Testis (tissue), 3 donors: ENCODE measurements around the gene HOXA10. TPM values are rescaled to one million over a fixed set of nuclear protein-coding genes. Genes with fewer than 3 reads are reported as not detected.

Source experiments
- DNase-seq: peaks from one replicate; pipeline ENCODE4 v3.0.0-alpha.2; 2019
- H3K27ac ChIP-seq, 2 donors: fragments of 200-600 bp; sonication (generic); one replicate each; pipeline ENCODE4 v1.5.1; 2019
- H3K27me3 ChIP-seq: fragments of 200-600 bp; sonication (generic); one replicate; pipeline ENCODE4 v1.5.1; 2019
- H3K36me3 ChIP-seq: fragments of 200-600 bp; sonication (generic); one replicate; pipeline ENCODE4 v1.5.1; 2017; ENCODE audit warnings: low read depth; ENCODE audit errors: missing control alignments
- H3K4me1 ChIP-seq: fragments of 200-600 bp; sonication (generic); one replicate; pipeline ENCODE4 v1.5.1; 2019
- H3K4me3 ChIP-seq, 2 donors: fragments of 200-600 bp; sonication (generic); one replicate each; pipeline ENCODE4 v1.5.1; 2017 to 2019
- H3K9me3 ChIP-seq: fragments of 200-600 bp; sonication (generic); one replicate; pipeline ENCODE4 v1.5.1; 2017
- POLR2A ChIP-seq: fragments of 450-650 bp; IDR thresholded peaks from one replicate; pipeline ENCODE4 v1.6.1; 2017; ENCODE audit warnings: antibody characterized with exemption, mild to moderate bottlenecking, moderate library complexity
- WGBS, 2 donors: methylation state at CpG; one replicate each; pipeline ENCODE4 v1.1.5; 2018; 5-methylcytosine and 5-hydroxymethylcytosine counted together
- intact Hi-C: fragments of 100-400 bp; cut with DNase I; formaldehyde crosslinking; loops from one replicate; pipeline ENCODE4 v1.15.1; 2023; ENCODE audit warnings: low total_unique reads
- polyA plus RNA-seq: library from polyadenylated mRNA; stranded (reverse); fragments of 350-450 nt; fragmentation: Illumina TruSeq; extraction: RNeasy Lipid Tissue Mini Kit (QIAGEN cat#74804); gene quantifications from one replicate; pipeline ENCODE4 v1.2.3, GENCODE V29; 2014; ENCODE audit warnings: low read depth, low replicate concordance; ENCODE audit not compliant: insufficient read depth
- total RNA-seq, 2 donors: library from RNA; depleted of rRNA; stranded (reverse); fragments of >200 nt; gene quantifications; one replicate each; pipeline ENCODE4 v1.2.3, GENCODE V29; 2016
- TF ChIP-seq, protein P1 (sequence below), 3 experiments: fragments of 450-650 bp in 2 of 3; fragments of 200-600 bp in 1 of 3; sonication (generic) in 1 of 3; IDR thresholded peaks; one replicate each; pipeline ENCODE4 v1.5.1; 2016 to 2019; ENCODE audit warnings: antibody characterized with exemption in 3 of 3, mild to moderate bottlenecking in 2 of 3, moderate library complexity in 1 of 3

The HOXA10 gene
- total and polyA plus RNA-seq, 3 donors from 2014 or later, result 0.31 to 1.8 (median 1.6) TPM

- intact Hi-C loops, result no loop called here
- H3K27me3 ChIP-seq, result peaks cover 9% of the 10 kb centered on the region
- DNase-seq, result peak; percentile 9
Measured at GRCh38 chr7:27148756-27149641, 25.1 kb downstream of the HOXA10 start.

GRCh38 chr7:27148031-27148755 is 25.9 kb downstream of the HOXA10 start:
- peak; percentile 6 for DNase-seq
- no peak for TF ChIP-seq POLR2A
- TF ChIP-seq, protein P1, sequence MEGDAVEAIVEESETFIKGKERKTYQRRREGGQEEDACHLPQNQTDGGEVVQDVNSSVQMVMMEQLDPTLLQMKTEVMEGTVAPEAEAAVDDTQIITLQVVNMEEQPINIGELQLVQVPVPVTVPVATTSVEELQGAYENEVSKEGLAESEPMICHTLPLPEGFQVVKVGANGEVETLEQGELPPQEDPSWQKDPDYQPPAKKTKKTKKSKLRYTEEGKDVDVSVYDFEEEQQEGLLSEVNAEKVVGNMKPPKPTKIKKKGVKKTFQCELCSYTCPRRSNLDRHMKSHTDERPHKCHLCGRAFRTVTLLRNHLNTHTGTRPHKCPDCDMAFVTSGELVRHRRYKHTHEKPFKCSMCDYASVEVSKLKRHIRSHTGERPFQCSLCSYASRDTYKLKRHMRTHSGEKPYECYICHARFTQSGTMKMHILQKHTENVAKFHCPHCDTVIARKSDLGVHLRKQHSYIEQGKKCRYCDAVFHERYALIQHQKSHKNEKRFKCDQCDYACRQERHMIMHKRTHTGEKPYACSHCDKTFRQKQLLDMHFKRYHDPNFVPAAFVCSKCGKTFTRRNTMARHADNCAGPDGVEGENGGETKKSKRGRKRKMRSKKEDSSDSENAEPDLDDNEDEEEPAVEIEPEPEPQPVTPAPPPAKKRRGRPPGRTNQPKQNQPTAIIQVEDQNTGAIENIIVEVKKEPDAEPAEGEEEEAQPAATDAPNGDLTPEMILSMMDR (IDR thresholded peaks at IDR 0.05), result no peak

More at GRCh38 chr7:27148756-27149641, 25.1 kb downstream of the HOXA10 start:
- Histone ChIP-seq H3K9me3 (no peaks in the 10 kb centered on the region), H3K4me1 (peaks cover 2% of the 10 kb centered on the region), H3K4me3 (no peak overlapping the region), H3K36me3 (no peaks in the 10 kb centered on the region), H3K27ac (no peak overlapping the region)
- TF ChIP-seq, protein P1 (IDR thresholded peaks at IDR 0.05), result no peak
- no peak for TF ChIP-seq POLR2A
- 33 to 42% methylated on average over 23 to 30 of the region's 30 CpGs for WGBS, 2 donors

DNA sequence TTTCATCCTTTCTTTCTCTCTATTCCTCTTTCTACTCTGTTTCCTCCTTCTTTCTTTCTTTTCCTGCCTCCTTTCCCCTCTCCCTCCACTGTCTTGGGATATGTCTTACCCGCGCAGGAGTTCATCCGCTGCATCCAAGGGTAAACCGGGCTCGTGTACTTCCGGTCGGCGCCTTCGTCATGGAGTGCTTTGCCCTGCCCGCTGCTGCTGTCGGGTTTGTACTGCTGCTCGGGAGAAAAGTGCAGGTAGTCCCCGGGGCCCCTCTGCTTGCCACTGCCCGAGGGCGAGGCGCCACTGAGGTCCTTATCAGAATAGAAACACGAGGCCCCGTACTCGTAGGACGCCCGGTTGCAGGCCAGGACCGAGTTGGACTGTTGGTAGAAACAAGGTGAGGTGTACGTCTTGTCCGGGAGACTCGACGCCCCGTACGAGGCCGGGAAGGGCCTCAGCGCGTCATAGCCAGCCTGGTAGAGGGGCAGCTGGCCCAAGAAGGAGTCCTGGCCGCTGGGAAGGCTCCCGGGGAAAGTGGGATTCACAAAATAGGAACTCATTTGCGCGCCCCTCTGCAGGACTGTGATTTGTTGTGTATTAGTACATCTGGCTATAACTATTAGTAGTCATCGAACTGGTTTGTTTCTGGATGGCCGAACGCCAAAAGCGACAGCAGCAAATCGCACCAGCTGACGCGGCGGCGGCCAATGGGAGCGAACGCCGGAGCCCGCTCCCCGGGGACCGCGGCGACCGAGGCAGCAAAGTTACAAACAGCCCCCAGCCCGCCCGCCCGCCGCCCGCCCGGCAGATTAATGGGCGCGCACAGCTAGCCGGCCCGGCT is 26.7 kb downstream of the HOXA10 start, which contains the start of gene HOXA6:
Gene HOXA6 (minus strand): TSS at position 576 of the 832 bp plus-strand sequence. CDS start 25 bp downstream, at position 551.
- no peaks in the 10 kb centered on the region for H3K9me3 ChIP-seq
- no peaks in the 10 kb centered on the region for H3K27me3 ChIP-seq
- TF ChIP-seq POLR2A, result no peak
- TF ChIP-seq, protein P1 (IDR thresholded peaks at IDR 0.05), result no peak
- 8% methylated on average over 34 to 56 of the region's 63 CpGs for WGBS, 2 donors
- H3K36me3 ChIP-seq, result no peaks in the 10 kb centered on the region
- H3K4me1 ChIP-seq, result peaks cover 4% of the 10 kb centered on the region
- peak; percentile 32 for DNase-seq
- intact Hi-C loops, result no loop called here
- peak within 1 kb of the TSS in 1 of 2 donors; percentile 0 for H3K4me3 ChIP-seq
- no peak within 1 kb of the TSS for H3K27ac ChIP-seq

More at GRCh38 chr7:27148031-27148755, 25.9 kb downstream of the HOXA10 start:
- Histone ChIP-seq H3K27ac (no peak overlapping the region), H3K4me3 (peak overlapping the region in 1 of 2 donors; percentile 0), H3K36me3 (no peaks in the 10 kb centered on the region), H3K9me3 (no peaks in the 10 kb centered on the region), H3K4me1 (peaks cover 4% of the 10 kb centered on the region), H3K27me3 (peaks cover 1% of the 10 kb centered on the region)
- intact Hi-C loops, result no loop called here
- 16 to 18% methylated on average over 12 to 28 of the region's 28 CpGs for WGBS, 2 donors

DNA sequence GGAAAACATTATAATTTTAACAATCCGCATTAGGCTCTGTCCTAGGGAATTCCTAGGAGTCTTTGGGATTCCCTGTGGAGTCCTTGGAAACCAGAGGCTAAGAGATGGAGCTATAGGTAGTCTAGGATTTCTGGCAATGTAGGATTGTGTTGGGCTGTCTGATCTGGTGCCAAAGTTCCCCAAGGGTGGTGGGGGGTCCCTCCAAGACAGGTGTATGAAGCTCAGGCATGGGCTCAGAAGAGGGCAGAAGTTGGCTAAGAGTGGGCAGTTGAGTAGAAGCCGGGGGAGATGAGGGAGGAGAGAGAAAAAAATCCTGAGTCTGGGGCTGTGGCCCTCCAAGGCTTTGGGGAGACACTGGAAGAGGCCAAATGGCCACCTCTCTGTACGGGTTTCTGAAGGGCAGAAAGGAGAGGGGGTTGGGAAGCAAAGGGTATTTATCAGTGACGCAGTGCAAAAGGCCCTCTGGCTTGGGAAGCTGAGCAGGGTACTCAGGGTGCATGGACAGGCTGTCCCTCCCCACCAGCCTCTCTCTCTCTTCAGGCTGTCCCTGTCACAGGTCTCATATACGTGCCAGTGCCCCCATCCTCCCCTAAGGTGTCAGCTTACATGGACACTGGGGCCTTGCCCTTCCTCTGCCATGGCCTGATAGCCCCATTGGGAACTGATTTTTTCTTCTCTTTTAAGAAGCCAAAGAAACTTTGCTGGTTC is 27.5 kb downstream of the HOXA10 start:
- intact Hi-C loops, result no loop called here
- DNase-seq, result peak; percentile 8
- no peaks in the 10 kb centered on the region for H3K36me3 ChIP-seq
- no peak overlapping the region for H3K4me3 ChIP-seq
- 56 to 58% methylated on average over 4 to 5 of the region's 5 CpGs for WGBS, 2 donors
- no peak for TF ChIP-seq POLR2A
- TF ChIP-seq, protein P1 (IDR thresholded peaks at IDR 0.05), result no peak
- H3K27ac ChIP-seq, result no peak overlapping the region
- peaks cover 4% of the 10 kb centered on the region for H3K4me1 ChIP-seq
- no peaks in the 10 kb centered on the region for H3K27me3 ChIP-seq
- H3K9me3 ChIP-seq, result no peaks in the 10 kb centered on the region
